Natural killer cell (primary cell): Measurements from ENCODE around the gene ZNF618. TPM values are rescaled to one million over a fixed set of nuclear protein-coding genes. Genes with fewer than 3 reads are reported as not detected.

Experiments
- ATAC-seq, 3 donors: fragments of 150-1000 bp in 2 of 3; fragments of 200-7000 bp in 1 of 3; cut with Tn5 transposase; 1 replicate in 1 of 3; 2 replicates in 2 of 3; pipeline ENCODE4 v1.10.0; 2021; ENCODE audit warnings: mild to moderate bottlenecking in 2 of 3, moderate library complexity in 2 of 3
- DNase-seq, 2 donors: peaks; one replicate each; pipeline versions ENCODE4 v3.0.0 to v3.0.0-alpha.2; 2013 to 2021; ENCODE audit warnings: mixed read lengths in 1 of 2
- H3K27ac ChIP-seq: one replicate; pipeline ENCODE4 v1.5.1; 2013; ENCODE audit warnings: mild to moderate bottlenecking, low read length
- H3K27me3 ChIP-seq: one replicate; pipeline ENCODE4 v1.6.1; 2013; ENCODE audit warnings: low read length; ENCODE audit not compliant: control insufficient read depth, insufficient read depth
- H3K36me3 ChIP-seq: one replicate; pipeline ENCODE4 v1.6.1; 2013; ENCODE audit warnings: low read length; ENCODE audit not compliant: control insufficient read depth, insufficient read depth
- H3K4me1 ChIP-seq: one replicate; pipeline ENCODE4 v1.6.1; 2013; ENCODE audit warnings: low read length; ENCODE audit not compliant: control insufficient read depth, insufficient read depth
- H3K4me3 ChIP-seq: one replicate; pipeline ENCODE4 v1.5.1; 2013; ENCODE audit warnings: low read length
- H3K9me3 ChIP-seq: one replicate; pipeline ENCODE4 v1.6.1; 2013; ENCODE audit warnings: low read length; ENCODE audit not compliant: control insufficient read depth, insufficient read depth
- H3K27ac Mint-ChIP-seq, 2 donors: one replicate each; pipeline ENCODE4 v1.8.0; 2022; ENCODE audit warnings: mild to moderate bottlenecking in 2 of 2, mixed read lengths in 2 of 2, moderate library complexity in 1 of 2
- H3K27me3 Mint-ChIP-seq, 2 donors: one replicate each; pipeline ENCODE4 v1.8.0; 2022; ENCODE audit warnings: low read depth in 2 of 2, mixed read lengths in 2 of 2
- H3K36me3 Mint-ChIP-seq: one replicate; pipeline ENCODE4 v1.8.0; 2022; ENCODE audit warnings: mixed read lengths
- H3K4me1 Mint-ChIP-seq, 2 donors: one replicate each; pipeline ENCODE4 v1.8.0; 2022; ENCODE audit warnings: mixed read lengths in 2 of 2
- H3K4me3 Mint-ChIP-seq: one replicate; pipeline ENCODE4 v1.8.0; 2022; ENCODE audit warnings: mild to moderate bottlenecking, moderate library complexity, mixed read lengths
- H3K9me3 Mint-ChIP-seq, 2 donors: one replicate each; pipeline ENCODE4 v1.8.0; 2022; ENCODE audit warnings: mixed read lengths in 2 of 2
- WGBS: methylation state at CpG from one replicate; pipeline ENCODE4 v1.1.7; 2013; ENCODE audit warnings: missing lambda C conversion rate; ENCODE audit not compliant: insufficient coverage; 5-methylcytosine and 5-hydroxymethylcytosine counted together
- intact Hi-C: fragments of 100-400 bp; cut with micrococcal nuclease; formaldehyde crosslinking; loops from one replicate; pipeline ENCODE4 v1.14.2; 2022
- total RNA-seq, 4 donors: library from RNA; stranded (reverse); fragments of 120-200 nt in 1 of 4; gene quantifications; one replicate each; pipeline versions ENCODE4 v1.2.3 to v1.2.4, GENCODE V29; 2013 to 2022
- TF ChIP-seq, protein P1 (sequence below): fragments of 200-600 bp; IDR thresholded peaks from one replicate; pipeline ENCODE4 v1.8.0; 2022; ENCODE audit warnings: antibody characterized with exemption

The ZNF618 gene
- total RNA-seq, 3 donors from 2014 or later (not counting 1 experiment from before 2014, with no cell fraction given): 9.2 to 10.7 (median 10.0) TPM

DNA sequence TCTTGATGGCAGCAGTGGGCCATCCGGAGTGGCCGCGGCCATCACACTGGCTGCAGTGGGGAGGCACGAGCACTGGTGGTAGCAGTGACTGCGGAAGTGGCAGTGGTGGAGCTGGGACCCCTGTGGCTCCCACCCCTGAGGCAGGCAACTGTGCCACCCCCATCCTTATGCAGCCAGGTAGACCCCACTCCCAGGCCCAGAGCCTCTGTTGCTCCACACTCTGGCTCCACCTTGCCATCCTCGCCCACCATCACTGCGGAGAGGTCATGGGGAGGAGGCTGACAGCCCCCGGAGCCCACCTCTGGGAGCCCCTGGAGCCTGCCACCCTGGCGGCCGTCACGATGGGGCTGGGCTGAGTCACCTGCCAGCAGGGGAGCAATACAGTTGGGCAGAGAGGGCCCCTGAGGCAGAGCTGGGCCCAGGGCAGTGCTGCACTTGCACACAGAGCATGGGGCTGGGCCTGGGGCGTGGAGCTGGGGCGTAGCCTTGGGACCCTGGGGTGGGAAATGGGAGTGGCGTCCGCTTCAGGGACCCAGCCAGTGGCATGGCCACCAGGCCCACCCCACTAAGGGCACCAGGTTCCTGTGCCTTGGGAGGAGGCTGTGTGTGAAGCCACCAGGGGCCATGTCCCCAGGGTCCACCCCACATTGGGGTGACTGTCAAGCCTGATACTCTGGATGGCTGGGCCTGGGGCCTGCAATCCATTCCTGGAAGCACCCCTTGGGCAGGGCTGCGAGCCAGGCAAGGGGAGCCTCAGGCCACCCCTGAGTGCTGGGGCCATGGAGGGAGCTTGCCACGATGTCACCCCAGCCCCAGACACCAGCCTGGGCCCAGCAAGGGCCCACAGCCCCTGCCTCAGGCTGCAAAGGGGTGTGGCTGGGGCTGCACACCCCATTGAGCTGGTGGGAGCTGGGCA lies 194.3 kb downstream of the ZNF618 start:
- no peaks in the 10 kb centered on the region for H3K9me3 Mint-ChIP-seq
- TF ChIP-seq, protein P1, sequence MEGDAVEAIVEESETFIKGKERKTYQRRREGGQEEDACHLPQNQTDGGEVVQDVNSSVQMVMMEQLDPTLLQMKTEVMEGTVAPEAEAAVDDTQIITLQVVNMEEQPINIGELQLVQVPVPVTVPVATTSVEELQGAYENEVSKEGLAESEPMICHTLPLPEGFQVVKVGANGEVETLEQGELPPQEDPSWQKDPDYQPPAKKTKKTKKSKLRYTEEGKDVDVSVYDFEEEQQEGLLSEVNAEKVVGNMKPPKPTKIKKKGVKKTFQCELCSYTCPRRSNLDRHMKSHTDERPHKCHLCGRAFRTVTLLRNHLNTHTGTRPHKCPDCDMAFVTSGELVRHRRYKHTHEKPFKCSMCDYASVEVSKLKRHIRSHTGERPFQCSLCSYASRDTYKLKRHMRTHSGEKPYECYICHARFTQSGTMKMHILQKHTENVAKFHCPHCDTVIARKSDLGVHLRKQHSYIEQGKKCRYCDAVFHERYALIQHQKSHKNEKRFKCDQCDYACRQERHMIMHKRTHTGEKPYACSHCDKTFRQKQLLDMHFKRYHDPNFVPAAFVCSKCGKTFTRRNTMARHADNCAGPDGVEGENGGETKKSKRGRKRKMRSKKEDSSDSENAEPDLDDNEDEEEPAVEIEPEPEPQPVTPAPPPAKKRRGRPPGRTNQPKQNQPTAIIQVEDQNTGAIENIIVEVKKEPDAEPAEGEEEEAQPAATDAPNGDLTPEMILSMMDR: no peak
- peaks cover 11 to 13% of the 10 kb centered on the region in 2 donors for H3K27me3 Mint-ChIP-seq
- H3K4me3 Mint-ChIP-seq: no peak overlapping the region
- H3K4me1 ChIP-seq: no peaks in the 10 kb centered on the region
- H3K27ac Mint-ChIP-seq: no peak overlapping the region
- no peaks in the 10 kb centered on the region for H3K27me3 ChIP-seq
- H3K36me3 ChIP-seq: no peaks in the 10 kb centered on the region
- no peaks in the 10 kb centered on the region for H3K4me1 Mint-ChIP-seq
- no peaks in the 10 kb centered on the region for H3K9me3 ChIP-seq
- H3K27ac ChIP-seq: no peak overlapping the region
- ATAC-seq: no peak
- H3K4me3 ChIP-seq: no peak overlapping the region
- DNase-seq: no peak
- H3K36me3 Mint-ChIP-seq: no peaks in the 10 kb centered on the region
- intact Hi-C loops: no loop called here
- WGBS: 91% methylated on average over 17 of the region's 17 CpGs

DNA sequence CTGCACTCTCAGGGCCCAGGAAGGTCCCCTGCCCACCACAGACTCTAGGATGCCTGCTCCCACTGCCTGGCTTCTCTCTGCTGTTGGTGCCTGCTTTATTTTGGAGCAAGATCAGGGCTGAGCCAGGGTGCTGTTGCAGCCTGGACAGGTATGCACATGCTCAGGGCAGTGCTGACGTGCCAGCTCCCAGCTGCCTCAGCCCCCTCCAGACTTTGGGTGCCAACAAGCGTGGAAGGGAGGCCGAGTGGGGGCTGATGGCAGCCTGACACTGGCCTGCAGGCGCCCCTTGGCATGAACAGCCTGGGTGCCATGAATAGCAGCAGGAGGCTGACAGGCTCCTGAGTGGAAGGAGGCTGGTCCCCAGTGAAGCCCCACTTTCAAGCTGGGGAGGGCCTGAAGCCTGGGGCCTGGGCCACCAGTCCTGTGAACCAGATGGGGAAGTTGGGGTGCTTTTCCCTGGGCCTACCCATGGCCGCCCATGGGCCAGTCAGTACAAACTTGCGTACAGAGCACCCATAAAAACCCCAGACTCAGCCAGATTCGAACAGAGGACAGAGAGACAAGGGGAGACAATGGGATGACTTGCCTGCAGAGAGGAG lies 195.2 kb downstream of the ZNF618 start:
- TF ChIP-seq, protein P1: no peak
- H3K27ac Mint-ChIP-seq: no peak overlapping the region

DNA sequence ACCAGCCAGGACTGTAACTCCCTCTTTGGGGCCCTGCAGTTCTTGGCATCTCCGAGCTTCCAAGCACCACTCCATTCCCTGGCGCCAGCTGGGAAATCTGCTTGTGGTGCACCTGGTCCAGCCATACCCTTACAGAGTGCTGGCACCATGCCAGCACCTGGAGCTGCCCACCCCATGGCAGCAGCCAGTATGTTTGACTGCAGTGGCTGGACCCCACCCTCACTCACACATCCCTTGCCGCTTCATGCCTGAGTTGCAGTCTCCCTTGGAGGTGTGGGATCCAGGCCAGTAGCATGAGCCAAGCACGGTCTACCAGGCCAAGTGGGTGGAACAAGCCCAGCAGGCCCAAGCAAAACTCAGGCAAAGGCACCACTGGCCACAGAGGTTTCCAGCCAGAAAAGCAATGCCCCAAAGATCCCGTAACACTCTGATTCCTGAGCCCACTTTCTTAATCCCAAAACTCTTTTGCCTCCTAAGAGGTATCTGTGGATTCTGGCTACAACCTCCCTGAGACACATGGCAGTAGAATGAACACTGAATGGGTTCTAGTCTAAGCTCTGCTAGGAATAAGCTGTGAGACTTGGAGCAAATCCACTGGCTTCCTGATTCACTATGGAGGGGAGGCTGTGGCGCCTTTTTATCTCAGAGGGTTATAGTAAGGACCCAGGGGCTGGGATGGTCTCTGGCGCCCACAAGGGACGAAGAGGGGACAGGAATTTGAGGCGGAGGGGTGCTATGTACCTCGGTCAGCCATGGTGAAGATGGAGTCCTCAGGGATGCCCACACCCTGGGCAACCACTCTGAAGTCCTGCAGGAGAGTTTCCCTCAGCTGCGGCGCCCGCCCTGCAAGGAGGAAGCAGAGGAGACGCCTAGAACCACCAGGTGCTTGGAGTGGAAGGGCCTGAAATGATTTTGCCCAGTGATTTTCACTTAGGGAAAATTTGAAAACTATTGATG lies 196.4 kb downstream of the ZNF618 start:
- no peaks in the 10 kb centered on the region for H3K36me3 ChIP-seq
- 81% methylated on average over 14 of the region's 14 CpGs for WGBS
- no peaks in the 10 kb centered on the region for H3K36me3 Mint-ChIP-seq
- no peak overlapping the region for H3K4me3 Mint-ChIP-seq
- TF ChIP-seq, protein P1: no peak
- H3K4me3 ChIP-seq: no peak overlapping the region
- DNase-seq (no peak), ATAC-seq (no peak)
- no peaks in the 10 kb centered on the region for H3K9me3 Mint-ChIP-seq
- no peaks in the 10 kb centered on the region for H3K9me3 ChIP-seq
- intact Hi-C loops: no loop called here
- H3K4me1 ChIP-seq: no peaks in the 10 kb centered on the region
- H3K27ac Mint-ChIP-seq: no peak overlapping the region
- H3K4me1 Mint-ChIP-seq: no peaks in the 10 kb centered on the region
- H3K27ac ChIP-seq: no peak overlapping the region
- H3K27me3 ChIP-seq: no peaks in the 10 kb centered on the region
- peaks cover 13 to 26% of the 10 kb centered on the region in 2 donors for H3K27me3 Mint-ChIP-seq

More for the DNA sequence above, 195.2 kb downstream of the ZNF618 start:
- Mint-ChIP-seq H3K36me3 (no peaks in the 10 kb centered on the region), H3K4me3 (no peak overlapping the region), H3K27me3 (peaks cover 15 to 21% of the 10 kb centered on the region in 2 donors), H3K4me1 (no peaks in the 10 kb centered on the region), H3K9me3 (no peaks in the 10 kb centered on the region)
- Histone ChIP-seq H3K4me3 (no peak overlapping the region), H3K36me3 (no peaks in the 10 kb centered on the region), H3K4me1 (no peaks in the 10 kb centered on the region), H3K27me3 (no peaks in the 10 kb centered on the region), H3K9me3 (no peaks in the 10 kb centered on the region), H3K27ac (no peak overlapping the region)
- WGBS: 88% methylated on average over 7 of the region's 7 CpGs
- intact Hi-C loops: no loop called here
- no peak for ATAC-seq
- DNase-seq: no peak
